Measurements from ENCODE around the gene TMSB4X. TPM values are rescaled to one million over a fixed set of nuclear protein-coding genes. Genes with fewer than 3 reads are reported as not detected.

The TMSB4X gene
- total and polyA plus RNA-seq, 2 of the 4 experiments (the other 2 are of a cell fraction): 4,648 to 11,116 TPM

GRCh38 chrX:12994321-12994720 is 19.4 kb downstream of the TMSB4X start:
- Histone ChIP-seq H3K9me3 (ENCODE audit: control insufficient read depth, insufficient read depth, low read length) (no peaks in the 10 kb centered on the region), H2BK120ac (ENCODE audit: low read depth, low read length) (no peak overlapping the region), H2AK5ac (ENCODE audit: low read depth, low read length) (no peak overlapping the region), H3K4me2 (ENCODE audit: low read depth, low read length) (no peak overlapping the region), H3K4me1 (ENCODE audit: control insufficient read depth, insufficient read depth, low read length) (no peaks in the 10 kb centered on the region), H3K79me1 (ENCODE audit: low read depth in 1 of 2, low read length in 2 of 2) (no peaks in the 10 kb centered on the region), H3K4me3 (ENCODE audit: insufficient read depth, low read depth, low read length) (no peak overlapping the region), H3K27ac (ENCODE audit: insufficient read depth, low read length) (no peak overlapping the region), H3K9ac (ENCODE audit: low read depth, low read length) (no peak overlapping the region), H3K56ac (ENCODE audit: extremely low read depth, insufficient read depth, low read length) (no peak overlapping the region), H4K91ac (ENCODE audit: insufficient read depth, low read depth, low read length) (no peak overlapping the region), H3K4ac (ENCODE audit: low read depth, low read length) (no peak overlapping the region), H3K18ac (ENCODE audit: low read depth, low read length) (no peak overlapping the region), H2BK20ac (ENCODE audit: low read depth, low read length) (no peak overlapping the region), H4K8ac (ENCODE audit: low read depth in 2 of 2, low read length in 2 of 2) (no peak overlapping the region), H3K23ac (ENCODE audit: low read depth, low read length) (no peak overlapping the region), H3K14ac (replicated peaks; ENCODE audit: low read depth, low read length) (no peak overlapping the region), H4K5ac (ENCODE audit: low read depth, low read length) (no peak overlapping the region), H2AK9ac (replicated peaks; ENCODE audit: low read depth, low read length, poor library complexity) (no peak overlapping the region), H2AFZ (replicated peaks; ENCODE audit: low read length, poor library complexity) (no peak overlapping the region), H2BK5ac (ENCODE audit: low read depth, low read length, poor library complexity, severe bottlenecking) (no peak overlapping the region), H3K9me1 (ENCODE audit: insufficient read depth, low read length) (no peaks in the 10 kb centered on the region), H3K27me3 (ENCODE audit: control insufficient read depth, insufficient read depth, low read length) (no peaks in the 10 kb centered on the region), H3K36me3 (ENCODE audit: control insufficient read depth, insufficient read depth, low read length) (no peaks in the 10 kb centered on the region), H2BK15ac (ENCODE audit: low read depth, low read length) (no peak overlapping the region), H4K20me1 (ENCODE audit: insufficient read depth, low read length) (no peaks in the 10 kb centered on the region)
- in situ Hi-C loops (cut with MboI; ENCODE audit: low sequenced_read_pairs) (no loop called here), dilution Hi-C loops (cut with HindIII; ENCODE audit: low sequenced_read_pairs, unreplicated experiment) (no loop called here), intact Hi-C loops (cut with micrococcal nuclease) (no loop called here)
- ChIA-PET POLR2A (ENCODE audit: unreplicated experiment) (no interaction called here), CTCF (no interaction called here)
- no peak for ATAC-seq (ENCODE audit: low read depth)
- DNase-seq: no peak
- TF ChIP-seq RCOR1 (IDR thresholded peaks at IDR 0.05; ENCODE audit: insufficient replicate concordance, low read length) (no peak), POLR2A (IDR thresholded peaks at IDR 0.05; ENCODE audit: low read depth, low read length) (no peak), MAZ (IDR thresholded peaks at IDR 0.05; ENCODE audit: borderline replicate concordance, low read depth, low read length) (no peak)
- no CpG with 5 or more reads among the region's 4 CpGs for WGBS, 2 experiments (ENCODE audit: extremely low coverage in 2 of 2, insufficient read length in 1 of 2)
- BruUV-seq (replicated peaks): no TSS peak
